Activated naive CD4-positive, alpha-beta T cell treated with anti-CD3 and anti-CD28 coated beads for 36 hours (primary cell): ENCODE measurements around the gene KRTAP10-4. TPM values are rescaled to one million over a fixed set of nuclear protein-coding genes. Genes with fewer than 3 reads are reported as not detected.

ENCODE experiments used
- CTCF ChIA-PET: fragments of 350-600 bp; sonication (Branson Sonifier 250); formaldehyde crosslinking; loops from one replicate; lab custom pipeline; 2021; ENCODE audit warnings: antibody characterized with exemption; lab: Charles Lee
- DNase-seq: peaks from one replicate; pipeline ENCODE4 v3.0.0-alpha.2; 2020
- H3K27ac Mint-ChIP-seq: one replicate; pipeline ENCODE4 v1.8.0; 2021; ENCODE audit warnings: mild to moderate bottlenecking, mixed read lengths
- H3K27me3 Mint-ChIP-seq: one replicate; pipeline ENCODE4 v1.8.0; 2021; ENCODE audit warnings: low read depth, mixed read lengths
- H3K36me3 Mint-ChIP-seq: one replicate; pipeline ENCODE4 v1.8.0; 2021; ENCODE audit warnings: low read depth, mixed read lengths
- H3K4me1 Mint-ChIP-seq: one replicate; pipeline ENCODE4 v1.8.0; 2021; ENCODE audit warnings: low read depth, mixed read lengths
- H3K4me3 Mint-ChIP-seq: one replicate; pipeline ENCODE4 v1.8.0; 2021; ENCODE audit warnings: mild to moderate bottlenecking, moderate library complexity, mixed read lengths
- H3K9me3 Mint-ChIP-seq: one replicate; pipeline ENCODE4 v1.8.0; 2021; ENCODE audit warnings: mixed read lengths
- intact Hi-C: fragments of 100-400 bp; cut with micrococcal nuclease; formaldehyde crosslinking; loops from one replicate; pipeline ENCODE4 v1.15.1; 2023
- total RNA-seq, 2 experiments: library from RNA; stranded (reverse); gene quantifications; one replicate each; pipeline ENCODE4 v1.2.3, GENCODE V29; 2021

Gene KRTAP10-4
- total RNA-seq, 2 experiments from 2014 or later = not detected

DNA sequence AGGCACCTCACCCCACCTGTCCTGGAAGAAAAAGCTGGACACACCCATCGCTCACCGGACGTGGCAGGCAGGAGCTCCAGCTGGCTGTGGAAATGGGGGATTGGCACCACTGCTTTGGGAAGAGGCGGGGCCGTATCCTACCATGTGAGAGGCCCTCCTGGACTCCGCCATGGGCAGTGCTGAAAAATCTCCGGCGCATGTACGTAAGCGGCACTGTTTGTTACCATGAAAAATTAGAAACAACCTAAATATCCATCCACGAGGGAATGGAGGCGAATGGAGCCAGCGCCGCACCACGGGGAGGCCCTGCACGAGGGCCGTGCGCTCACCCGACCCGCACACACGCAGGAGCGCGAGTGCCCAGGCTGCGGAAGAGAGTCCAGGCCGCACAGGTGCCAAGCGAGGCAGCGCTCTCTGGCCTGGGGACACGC lies 41.4 kb downstream of the KRTAP10-4 start:
- peaks cover 38% of the 10 kb centered on the region for H3K4me1 Mint-ChIP-seq
- CTCF ChIA-PET = interaction anchor here (0.7 kb wide), 1 partner anchor 342 kb away, joined by 3 read pairs; no protein-coding TSS in a partner anchor

DNA sequence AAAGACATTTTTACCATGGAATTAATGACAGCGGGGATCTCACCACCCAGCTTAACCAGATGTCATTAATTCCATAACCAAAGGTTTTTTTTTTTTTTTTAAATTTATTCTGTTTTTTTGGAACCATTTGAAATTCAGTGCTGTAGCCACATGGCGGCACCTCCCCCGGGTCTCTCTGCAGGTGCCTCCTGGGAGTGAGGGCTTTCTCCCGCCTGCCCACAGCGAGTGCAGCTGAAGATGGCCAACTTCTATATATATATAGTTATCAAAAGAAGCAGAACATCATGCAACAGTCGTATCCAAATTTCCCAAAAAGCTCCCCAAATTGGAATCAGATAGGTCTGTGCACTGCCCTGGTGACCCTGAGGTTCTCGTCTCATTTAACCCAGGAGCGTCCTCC lies 41.9 kb downstream of the KRTAP10-4 start:
- CTCF ChIA-PET = interaction anchor here (0.7 kb wide), 1 partner anchor 341 kb away, joined by 3 read pairs; no protein-coding TSS in a partner anchor
- no peaks in the 10 kb centered on the region for H3K27me3 Mint-ChIP-seq
- intact Hi-C loops = no loop called here

More for the DNA sequence above, 41.4 kb downstream of the KRTAP10-4 start:
- H3K9me3 Mint-ChIP-seq = peaks cover 24% of the 10 kb centered on the region
- H3K36me3 Mint-ChIP-seq = peaks cover 9% of the 10 kb centered on the region
- H3K4me3 Mint-ChIP-seq = no peak overlapping the region
- no peak for DNase-seq
- intact Hi-C loops = no loop called here
- H3K27ac Mint-ChIP-seq = no peak overlapping the region
- H3K27me3 Mint-ChIP-seq = no peaks in the 10 kb centered on the region

DNA sequence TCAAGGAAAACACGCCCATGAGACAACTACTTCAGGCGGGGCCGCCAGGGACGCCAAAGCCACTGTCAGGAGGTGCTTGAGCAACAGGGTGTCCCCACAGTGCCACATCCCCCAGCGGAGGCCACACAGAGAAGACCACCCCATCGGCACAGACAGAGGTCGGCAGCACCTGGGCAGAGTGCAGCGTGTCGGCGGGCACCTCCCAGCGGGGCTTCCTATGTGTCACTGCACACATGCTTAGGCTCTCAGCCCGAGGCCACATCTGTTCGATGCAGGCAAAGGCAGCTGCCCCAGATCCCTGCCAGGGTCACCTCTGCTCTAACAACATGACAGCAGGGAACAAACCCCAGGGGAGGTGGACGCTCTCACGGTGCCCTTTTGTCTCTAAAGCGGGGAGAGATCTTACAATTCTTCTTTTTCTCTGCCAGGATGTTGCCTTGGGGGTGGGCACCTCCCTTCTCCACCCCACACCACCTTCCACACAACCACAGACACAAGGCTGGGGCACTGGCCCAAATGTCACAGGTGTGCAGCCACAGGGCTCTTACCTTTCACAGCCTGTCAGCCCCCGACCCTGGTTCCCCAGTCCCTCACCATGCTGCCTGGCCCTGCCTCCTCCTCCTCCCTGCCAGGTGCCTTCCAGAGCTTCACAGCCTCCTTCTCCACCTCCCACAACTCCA lies 42.5 kb downstream of the KRTAP10-4 start:
- DNase-seq = no peak
- H3K4me1 Mint-ChIP-seq = peaks cover 40% of the 10 kb centered on the region
- H3K27ac Mint-ChIP-seq = no peak overlapping the region
- intact Hi-C loops = no loop called here
- H3K36me3 Mint-ChIP-seq = peaks cover 16% of the 10 kb centered on the region
- peaks cover 26% of the 10 kb centered on the region for H3K9me3 Mint-ChIP-seq
- CTCF ChIA-PET = interaction anchor here (1.1 kb wide), 1 partner anchor 521 kb away, joined by 3 read pairs; no protein-coding TSS in a partner anchor
- H3K4me3 Mint-ChIP-seq = no peak overlapping the region
- no peaks in the 10 kb centered on the region for H3K27me3 Mint-ChIP-seq

More for the DNA sequence above, 41.9 kb downstream of the KRTAP10-4 start:
- Mint-ChIP-seq H3K9me3 (peaks cover 23% of the 10 kb centered on the region), H3K36me3 (peaks cover 12% of the 10 kb centered on the region), H3K4me1 (peaks cover 38% of the 10 kb centered on the region), H3K27ac (no peak overlapping the region), H3K4me3 (no peak overlapping the region)
- no peak for DNase-seq

DNA sequence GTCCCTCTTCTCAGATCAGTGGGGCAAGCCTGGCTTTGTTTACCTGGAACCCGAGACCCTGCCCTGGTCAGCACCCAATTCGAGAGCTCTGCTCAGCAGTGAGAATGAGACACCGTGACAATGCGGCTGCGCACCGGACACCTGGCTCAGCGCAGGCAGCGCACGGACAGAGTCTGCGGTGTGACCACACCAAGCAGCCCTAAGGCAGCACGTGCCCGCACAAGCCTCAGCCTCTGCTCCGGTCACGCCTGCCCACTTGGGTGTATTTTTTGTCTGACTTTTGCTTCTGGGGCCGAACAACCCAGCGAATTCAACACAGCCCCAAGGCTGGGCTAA lies 43.0 kb downstream of the KRTAP10-4 start:
- intact Hi-C loops = no loop called here
- DNase-seq = no peak
- H3K36me3 Mint-ChIP-seq = peaks cover 16% of the 10 kb centered on the region
- H3K27me3 Mint-ChIP-seq = no peaks in the 10 kb centered on the region
- H3K27ac Mint-ChIP-seq = no peak overlapping the region
- H3K9me3 Mint-ChIP-seq = peaks cover 23% of the 10 kb centered on the region
- CTCF ChIA-PET = interaction anchor here (1.1 kb wide), 1 partner anchor 521 kb away, joined by 3 read pairs; no protein-coding TSS in a partner anchor
- peaks cover 40% of the 10 kb centered on the region for H3K4me1 Mint-ChIP-seq
- H3K4me3 Mint-ChIP-seq = no peak overlapping the region

DNA sequence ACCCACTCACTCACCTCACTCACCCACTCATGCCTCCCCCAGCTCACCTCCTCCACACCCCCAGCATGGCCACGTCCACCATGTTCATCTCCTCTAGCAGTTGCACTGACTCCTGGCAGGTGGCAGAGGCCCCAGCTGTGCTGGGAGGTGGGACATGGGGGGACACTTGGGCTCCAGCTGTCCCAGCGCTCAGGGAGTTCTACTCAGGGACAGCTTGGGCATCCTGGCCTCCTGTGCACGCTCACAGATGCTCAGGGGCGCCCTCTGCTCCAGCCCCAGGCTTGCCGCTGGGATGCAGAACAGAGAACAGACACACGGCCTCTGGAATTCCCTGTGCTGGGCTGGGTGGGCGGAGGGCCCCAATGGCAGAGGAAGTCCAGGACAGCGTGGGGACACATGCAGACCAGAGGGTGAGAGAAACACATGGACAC lies 43.6 kb downstream of the KRTAP10-4 start:
- intact Hi-C loops = no loop called here
- CTCF ChIA-PET = interaction anchor here (1.1 kb wide), 1 partner anchor 520 kb away, joined by 3 read pairs; no protein-coding TSS in a partner anchor

DNA sequence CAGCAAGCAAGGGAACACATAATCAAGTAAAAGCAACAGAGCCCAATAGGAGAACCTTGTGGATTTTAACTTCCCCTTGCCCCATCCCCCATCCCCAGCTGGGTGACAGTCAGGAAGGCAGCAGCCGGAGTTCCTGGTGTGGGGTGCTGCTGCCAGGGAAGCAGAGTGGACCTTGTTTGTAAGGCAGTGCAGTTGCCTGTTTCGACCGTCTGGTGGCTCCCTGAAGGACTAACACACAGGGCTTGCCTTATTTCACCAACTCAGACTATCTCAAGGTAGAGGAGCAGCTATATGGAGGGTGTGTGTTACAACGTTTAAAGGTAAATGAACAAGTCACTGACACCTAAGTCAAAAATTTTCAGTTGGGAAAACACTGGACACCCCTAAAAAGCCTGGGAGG lies 45.0 kb downstream of the KRTAP10-4 start:
- Mint-ChIP-seq H3K27ac (peak overlapping the region; percentile 93), H3K9me3 (peaks cover 33% of the 10 kb centered on the region), H3K4me1 (peaks cover 40% of the 10 kb centered on the region), H3K27me3 (no peaks in the 10 kb centered on the region), H3K4me3 (peak overlapping the region; percentile 53), H3K36me3 (peaks cover 16% of the 10 kb centered on the region)
- CTCF ChIA-PET = interaction anchor here (0.7 to 1.2 kb wide), 4 partner anchors 33 to 183 kb away, joined by 3 read pairs; partner anchors contain the start of gene UBE2G2
- peak; percentile 18 for DNase-seq
- intact Hi-C loops = no loop called here

More for the DNA sequence above, 43.6 kb downstream of the KRTAP10-4 start:
- peaks cover 40% of the 10 kb centered on the region for H3K4me1 Mint-ChIP-seq
- no peak overlapping the region for H3K4me3 Mint-ChIP-seq
- H3K9me3 Mint-ChIP-seq = peaks cover 25% of the 10 kb centered on the region
- H3K36me3 Mint-ChIP-seq = peaks cover 16% of the 10 kb centered on the region
- H3K27me3 Mint-ChIP-seq = no peaks in the 10 kb centered on the region
- peak overlapping the region; percentile 31 for H3K27ac Mint-ChIP-seq
- no peak for DNase-seq

DNA sequence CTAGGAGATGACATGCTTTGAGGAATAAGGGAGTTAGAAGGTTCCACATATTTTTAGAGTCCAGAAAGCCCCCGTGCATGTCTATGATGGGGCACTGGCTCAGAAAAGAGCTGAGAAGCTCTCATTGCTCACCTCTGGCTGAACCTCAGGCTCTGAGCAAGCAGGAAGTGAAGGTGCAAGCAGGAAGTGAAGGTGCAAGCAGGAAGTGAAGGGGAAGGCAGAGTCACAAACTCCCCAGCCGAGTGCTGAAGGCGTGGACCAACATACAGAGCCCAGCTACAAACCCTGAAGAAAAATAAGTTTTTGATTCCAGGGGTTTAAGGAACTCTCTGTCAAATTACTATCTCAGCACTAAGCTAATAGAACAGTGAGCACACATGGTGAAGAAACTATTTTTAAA lies 45.4 kb downstream of the KRTAP10-4 start:
- Mint-ChIP-seq H3K9me3 (peaks cover 37% of the 10 kb centered on the region), H3K4me3 (peak overlapping the region; percentile 53), H3K27ac (peak overlapping the region; percentile 93), H3K36me3 (peaks cover 16% of the 10 kb centered on the region), H3K27me3 (no peaks in the 10 kb centered on the region), H3K4me1 (peaks cover 40% of the 10 kb centered on the region)
- DNase-seq = peak; percentile 77
- intact Hi-C loops = loop anchor here (1.0 kb wide), 2 partner anchors 39 to 72 kb away; no protein-coding TSS in a partner anchor
- CTCF ChIA-PET = interaction anchor here (0.7 to 1.2 kb wide), 5 partner anchors 17 to 182 kb away, joined by 3 read pairs; partner anchors contain the start of gene UBE2G2

DNA sequence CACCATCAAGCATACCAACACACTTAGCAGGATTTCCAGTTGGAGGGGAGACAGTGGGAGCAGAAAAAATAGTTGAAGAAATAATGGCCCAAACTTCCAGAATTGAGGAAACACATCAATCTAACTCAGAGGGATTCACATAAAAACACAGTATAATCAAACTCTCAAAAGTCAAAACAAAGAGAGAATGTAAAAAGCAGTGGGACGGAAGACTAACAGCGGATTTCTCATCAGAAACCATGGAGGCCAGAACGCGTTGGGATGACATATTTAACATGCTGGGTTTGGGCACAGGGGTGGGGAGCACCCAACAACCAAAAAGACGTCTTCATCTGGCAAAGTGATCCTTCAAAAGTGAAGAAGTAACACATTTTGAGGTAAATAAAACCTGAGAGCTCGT lies 46.4 kb downstream of the KRTAP10-4 start:
- Mint-ChIP-seq H3K4me3 (no peak overlapping the region), H3K27ac (peak overlapping the region; percentile 93), H3K4me1 (peaks cover 40% of the 10 kb centered on the region), H3K27me3 (no peaks in the 10 kb centered on the region), H3K36me3 (peaks cover 16% of the 10 kb centered on the region), H3K9me3 (peaks cover 47% of the 10 kb centered on the region)
- intact Hi-C loops = loop anchor here (1.0 kb wide), 2 partner anchors 38 to 73 kb away; no protein-coding TSS in a partner anchor
- CTCF ChIA-PET = interaction anchor here (1.2 kb wide), 1 partner anchor 18 kb away, joined by 3 read pairs; no protein-coding TSS in a partner anchor
- DNase-seq = no peak

DNA sequence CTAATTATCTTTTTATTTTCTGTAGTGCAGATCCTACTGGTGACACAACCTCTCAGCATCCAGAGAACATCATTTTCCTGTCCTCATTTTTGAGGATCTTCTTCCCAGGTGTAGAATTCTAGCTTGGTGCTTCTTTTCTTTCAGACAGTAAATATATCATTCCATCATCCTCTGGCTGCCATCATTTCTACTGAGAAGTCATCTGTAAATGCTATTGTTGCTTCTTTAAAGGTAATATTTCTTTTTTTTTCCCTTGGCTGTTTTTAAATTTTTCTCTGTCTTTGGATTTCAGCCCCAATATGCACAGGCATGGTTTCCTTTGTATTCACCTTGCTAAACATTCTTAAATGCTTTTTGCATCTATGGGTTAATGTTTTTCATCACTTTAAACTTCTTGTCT lies 50.0 kb downstream of the KRTAP10-4 start:
- H3K27ac Mint-ChIP-seq = no peak overlapping the region
- DNase-seq = no peak
- CTCF ChIA-PET = no interaction called here
- peaks cover 22% of the 10 kb centered on the region for H3K4me1 Mint-ChIP-seq
- intact Hi-C loops = no loop called here
- no peak overlapping the region for H3K4me3 Mint-ChIP-seq
- peaks cover 16% of the 10 kb centered on the region for H3K36me3 Mint-ChIP-seq
- no peaks in the 10 kb centered on the region for H3K27me3 Mint-ChIP-seq
- peaks cover 46% of the 10 kb centered on the region for H3K9me3 Mint-ChIP-seq

Other genes starting within 250 kb of the KRTAP10-4 start
- gene CFAP410, start 234.3 kb upstream of the KRTAP10-4 start, total RNA-seq = 10 to 100 TPM; 13.2 to 14.8 TPM
- gene TRPM2, start 220.1 kb upstream of the KRTAP10-4 start, total RNA-seq = 1 to 10 TPM; 2.5 to 3.5 TPM
- gene LRRC3, start 118.2 kb upstream of the KRTAP10-4 start, total RNA-seq = 1 to 10 TPM; 2.5 to 2.8 TPM
- gene KRTAP10-1, start 33.5 kb upstream of the KRTAP10-4 start, total RNA-seq = not detected
- not detected for gene KRTAP10-2, start 22.2 kb upstream of the KRTAP10-4 start, total RNA-seq
- not detected for gene KRTAP10-3, start 14.9 kb upstream of the KRTAP10-4 start, total RNA-seq
- gene KRTAP10-5, start 6.9 kb downstream of the KRTAP10-4 start, total RNA-seq = not detected
- gene KRTAP10-6, start 18.8 kb downstream of the KRTAP10-4 start, total RNA-seq = not detected
- gene KRTAP10-7, start 26.9 kb downstream of the KRTAP10-4 start, total RNA-seq = not detected
- gene KRTAP10-8, start 38.4 kb downstream of the KRTAP10-4 start, total RNA-seq = not detected
- gene KRTAP10-9, start 53.4 kb downstream of the KRTAP10-4 start, total RNA-seq = not detected
- not detected for gene KRTAP10-10, start 63.6 kb downstream of the KRTAP10-4 start, total RNA-seq
- gene KRTAP10-11, start 72.7 kb downstream of the KRTAP10-4 start, total RNA-seq = not detected
- gene KRTAP12-4, start 80.9 kb downstream of the KRTAP10-4 start, total RNA-seq = not detected
- gene KRTAP12-3, start 84.2 kb downstream of the KRTAP10-4 start, total RNA-seq = not detected
- gene KRTAP12-2, start 93.2 kb downstream of the KRTAP10-4 start, total RNA-seq = not detected
- gene KRTAP12-1, start 108.4 kb downstream of the KRTAP10-4 start, total RNA-seq = not detected
- gene KRTAP10-12, start 123.4 kb downstream of the KRTAP10-4 start, total RNA-seq = not detected
- not detected for gene TSPEAR, start 137.8 kb downstream of the KRTAP10-4 start, total RNA-seq
- 10 to 100 TPM; 94.0 to 95.2 TPM for gene UBE2G2, start 228.1 kb downstream of the KRTAP10-4 start, total RNA-seq
- 10 to 100 TPM; 87.1 to 94.7 TPM for gene SUMO3, start 244.3 kb downstream of the KRTAP10-4 start, total RNA-seq